ENCODE measurements around the gene OR8G1.

Gene OR8G1

GRCh38 chr11:124240621-124241397 is at the start of gene OR8G1:
OR8G1 (plus strand) TSS chr11:124241095; CDS start chr11:124249676, 8,581 bp downstream.
- Mint-ChIP-seq H3K27ac (no peak within 1 kb of the TSS), H3K4me3 (no peak within 1 kb of the TSS), H3K9me3 (no peaks in the 10 kb centered on the region)

GRCh38 chr11:124193221-124194010 is 47.5 kb upstream of the OR8G1 start:
- Mint-ChIP-seq H3K4me1 (no peaks in the 10 kb centered on the region), H3K27ac (no peak overlapping the region), H3K27me3 (peaks cover 12% of the 10 kb centered on the region), H3K36me3 (no peaks in the 10 kb centered on the region), H3K4me3 (no peak overlapping the region), H3K9me3 (no peaks in the 10 kb centered on the region)

More at GRCh38 chr11:124240621-124241397, at the start of gene OR8G1:
- no peaks in the 10 kb centered on the region for H3K4me1 Mint-ChIP-seq
- no peaks in the 10 kb centered on the region for H3K36me3 Mint-ChIP-seq
- H3K27me3 Mint-ChIP-seq, result no peaks in the 10 kb centered on the region

GRCh38 chr11:124194293-124195188 is 46.4 kb upstream of the OR8G1 start:
- Mint-ChIP-seq H3K27ac (no peak overlapping the region), H3K4me1 (no peaks in the 10 kb centered on the region), H3K36me3 (no peaks in the 10 kb centered on the region), H3K9me3 (no peaks in the 10 kb centered on the region), H3K27me3 (peaks cover 11% of the 10 kb centered on the region), H3K4me3 (no peak overlapping the region)

GRCh38 chr11:124195189-124195734 is 45.6 kb upstream of the OR8G1 start:
- peaks cover 11% of the 10 kb centered on the region for H3K27me3 Mint-ChIP-seq
- no peaks in the 10 kb centered on the region for H3K4me1 Mint-ChIP-seq
- H3K9me3 Mint-ChIP-seq, result no peaks in the 10 kb centered on the region
- H3K36me3 Mint-ChIP-seq, result no peaks in the 10 kb centered on the region
- no peak overlapping the region for H3K27ac Mint-ChIP-seq
- H3K4me3 Mint-ChIP-seq, result no peak overlapping the region

- Mint-ChIP-seq H3K9me3 (no peaks in the 10 kb centered on the region), H3K27me3 (peaks cover 8% of the 10 kb centered on the region), H3K36me3 (no peaks in the 10 kb centered on the region), H3K4me1 (no peaks in the 10 kb centered on the region), H3K27ac (no peak overlapping the region), H3K4me3 (no peak overlapping the region)
Measured at GRCh38 chr11:124197999-124198398, 42.9 kb upstream of the OR8G1 start.

- no peaks in the 10 kb centered on the region for H3K4me1 Mint-ChIP-seq
- H3K27me3 Mint-ChIP-seq, result peaks cover 8% of the 10 kb centered on the region
- H3K36me3 Mint-ChIP-seq, result no peaks in the 10 kb centered on the region
- no peak overlapping the region for H3K27ac Mint-ChIP-seq
- H3K9me3 Mint-ChIP-seq, result no peaks in the 10 kb centered on the region
- no peak overlapping the region for H3K4me3 Mint-ChIP-seq
Measured at GRCh38 chr11:124198897-124199296, 42.0 kb upstream of the OR8G1 start.

- Mint-ChIP-seq H3K36me3 (no peaks in the 10 kb centered on the region), H3K9me3 (no peaks in the 10 kb centered on the region), H3K4me1 (no peaks in the 10 kb centered on the region), H3K4me3 (no peak overlapping the region), H3K27me3 (peaks cover 6% of the 10 kb centered on the region), H3K27ac (no peak overlapping the region)
Measured at GRCh38 chr11:124199702-124200101, 41.2 kb upstream of the OR8G1 start.

GRCh38 chr11:124200671-124201070 is 40.2 kb upstream of the OR8G1 start:
- H3K36me3 Mint-ChIP-seq, result no peaks in the 10 kb centered on the region
- no peaks in the 10 kb centered on the region for H3K9me3 Mint-ChIP-seq
- H3K27ac Mint-ChIP-seq, result no peak overlapping the region
- H3K27me3 Mint-ChIP-seq, result peaks cover 4% of the 10 kb centered on the region
- no peak overlapping the region for H3K4me3 Mint-ChIP-seq
- H3K4me1 Mint-ChIP-seq, result no peaks in the 10 kb centered on the region

GRCh38 chr11:124202951-124203350 is 37.9 kb upstream of the OR8G1 start:
- Mint-ChIP-seq H3K27me3 (peaks cover 3% of the 10 kb centered on the region), H3K9me3 (no peaks in the 10 kb centered on the region), H3K4me1 (no peaks in the 10 kb centered on the region), H3K27ac (no peak overlapping the region), H3K4me3 (no peak overlapping the region), H3K36me3 (no peaks in the 10 kb centered on the region)

GRCh38 chr11:124204008-124204407 is 36.9 kb upstream of the OR8G1 start:
- no peak overlapping the region for H3K27ac Mint-ChIP-seq
- no peaks in the 10 kb centered on the region for H3K36me3 Mint-ChIP-seq
- H3K4me1 Mint-ChIP-seq, result no peaks in the 10 kb centered on the region
- H3K27me3 Mint-ChIP-seq, result peaks cover 1% of the 10 kb centered on the region
- no peaks in the 10 kb centered on the region for H3K9me3 Mint-ChIP-seq
- H3K4me3 Mint-ChIP-seq, result no peak overlapping the region

- Mint-ChIP-seq H3K27ac (no peak overlapping the region), H3K36me3 (no peaks in the 10 kb centered on the region), H3K4me1 (no peaks in the 10 kb centered on the region), H3K9me3 (no peaks in the 10 kb centered on the region), H3K4me3 (no peak overlapping the region), H3K27me3 (peaks cover 4% of the 10 kb centered on the region)
Measured at GRCh38 chr11:124207102-124207792, 33.6 kb upstream of the OR8G1 start.

- no peaks in the 10 kb centered on the region for H3K9me3 Mint-ChIP-seq
- no peak overlapping the region for H3K27ac Mint-ChIP-seq
- H3K36me3 Mint-ChIP-seq, result no peaks in the 10 kb centered on the region
- H3K4me3 Mint-ChIP-seq, result no peak overlapping the region
- H3K27me3 Mint-ChIP-seq, result peaks cover 5% of the 10 kb centered on the region
- H3K4me1 Mint-ChIP-seq, result no peaks in the 10 kb centered on the region
Measured at GRCh38 chr11:124209824-124210357, 31.0 kb upstream of the OR8G1 start.

GRCh38 chr11:124210421-124210820 is 30.5 kb upstream of the OR8G1 start:
- Mint-ChIP-seq H3K4me3 (no peak overlapping the region), H3K9me3 (no peaks in the 10 kb centered on the region), H3K27ac (no peak overlapping the region), H3K27me3 (peaks cover 5% of the 10 kb centered on the region), H3K4me1 (no peaks in the 10 kb centered on the region), H3K36me3 (no peaks in the 10 kb centered on the region)

- Mint-ChIP-seq H3K4me3 (no peak overlapping the region), H3K27me3 (peaks cover 5% of the 10 kb centered on the region), H3K36me3 (no peaks in the 10 kb centered on the region), H3K4me1 (no peaks in the 10 kb centered on the region), H3K9me3 (no peaks in the 10 kb centered on the region), H3K27ac (no peak overlapping the region)
Measured at GRCh38 chr11:124211321-124211720, 29.6 kb upstream of the OR8G1 start.
